Right renal cortex interstitium (tissue), 3 donors: ENCODE measurements around the gene HDAC8. TPM values are rescaled to one million over a fixed set of nuclear protein-coding genes. Genes with fewer than 3 reads are reported as not detected.
"Not testable (repeated sequence)": the region's sequence is repeated elsewhere in the genome, so short reads cannot be mapped to it uniquely, and the experiment has no call there.

Source experiments
- DNase-seq, 3 donors: peaks; one replicate each; pipeline ENCODE4 v3.0.0-alpha.2; 2013; ENCODE audit warnings: low read depth in 3 of 3, low spot score in 2 of 3
- polyA plus RNA-seq, 3 donors: library from polyadenylated mRNA; unstranded; fragments of 120-200 nt; gene quantifications; one replicate each; pipeline ENCODE4 v1.2.1, GENCODE V29; 2013; ENCODE audit not compliant: insufficient read length in 3 of 3

The HDAC8 gene
- polyA plus RNA-seq, 3 donors, result 27.2 to 38.4 (median 35.9) TPM

DNA sequence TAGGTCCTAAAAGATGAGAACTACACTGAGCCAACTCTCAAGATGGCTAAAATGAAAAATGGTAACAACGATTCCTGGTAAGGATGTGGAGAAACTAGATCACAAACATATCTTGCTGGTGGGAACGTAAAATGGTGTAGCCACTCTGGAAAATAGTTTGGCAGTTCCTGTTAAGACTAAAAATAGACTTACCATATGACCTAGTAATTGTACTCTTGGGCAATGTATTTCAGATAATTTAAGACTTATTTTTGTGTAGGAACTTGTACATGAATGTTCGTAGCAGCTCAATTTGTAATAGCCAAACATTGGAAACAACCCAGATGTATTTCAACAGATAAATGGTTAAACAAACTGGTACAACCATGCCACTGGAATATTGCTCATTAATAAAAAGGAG lies 106.2 kb downstream of the HDAC8 start:
- DNase-seq, result no peak

DNA sequence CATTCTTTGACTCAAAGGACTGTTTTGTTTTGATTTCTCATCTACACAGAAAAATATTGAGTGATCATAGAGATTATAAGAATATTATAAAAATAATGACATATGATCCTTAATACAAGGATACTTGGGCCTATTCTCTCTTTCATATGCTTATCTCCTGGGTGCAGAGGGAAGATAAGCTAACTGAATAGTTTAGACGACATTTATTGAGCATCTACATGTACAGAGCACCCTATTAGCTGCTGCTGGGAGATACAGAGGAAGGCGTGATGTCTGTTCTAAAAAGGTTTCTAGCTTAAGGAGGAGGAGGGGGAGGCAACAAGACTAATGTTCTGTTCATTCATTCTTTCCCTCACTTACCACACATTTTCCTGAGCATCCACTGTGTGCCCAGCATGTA lies 106.8 kb downstream of the HDAC8 start:
- DNase-seq, result no peak

- DNase-seq, result no peak
These were observed 110.9 kb downstream of the HDAC8 start for GRCh38 chrX:72461766-72462165.

GRCh38 chrX:72461288-72461687 lies 111.4 kb downstream of the HDAC8 start:
- no peak for DNase-seq

DNA sequence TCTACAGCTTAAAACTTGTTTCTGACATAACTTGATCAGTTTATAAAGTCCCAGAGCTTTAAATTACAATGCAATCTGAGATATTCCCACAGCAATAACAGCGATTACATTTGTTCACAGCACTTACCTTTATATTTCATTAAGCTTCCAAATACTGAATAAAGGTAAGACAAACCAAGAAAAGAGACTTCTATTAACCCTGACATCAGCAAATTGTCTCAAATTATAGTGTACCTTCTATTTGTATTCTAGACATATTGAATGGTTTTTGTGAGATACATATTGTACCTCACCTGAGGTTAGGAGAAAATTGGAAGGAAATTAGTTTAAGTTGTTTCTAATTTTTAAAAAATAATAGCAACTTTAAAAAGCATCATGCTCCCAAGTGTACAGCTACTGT lies 111.9 kb downstream of the HDAC8 start:
- no peak for DNase-seq

DNA sequence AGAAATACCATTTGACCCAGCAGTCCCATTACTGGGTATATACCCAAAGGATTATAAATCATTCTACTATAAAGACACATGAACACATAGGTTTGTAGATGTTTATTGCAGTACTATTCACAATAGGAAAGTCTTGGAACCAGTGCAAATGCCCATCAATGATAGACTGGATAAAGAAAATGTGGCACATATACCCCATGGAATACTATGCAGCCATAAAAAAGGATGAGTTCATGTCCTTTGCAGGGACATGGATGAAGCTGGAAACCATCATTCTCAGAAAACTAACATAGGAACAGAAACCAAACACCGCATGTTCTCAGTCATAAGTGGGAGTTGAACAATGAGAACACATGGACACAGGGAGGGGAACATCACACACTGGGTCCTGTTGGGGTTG lies 123.6 kb downstream of the HDAC8 start:
- not testable (repeated sequence) for DNase-seq

GRCh38 chrX:72440764-72441163 lies 131.9 kb downstream of the HDAC8 start:
- DNase-seq, result not testable (repeated sequence)

DNA sequence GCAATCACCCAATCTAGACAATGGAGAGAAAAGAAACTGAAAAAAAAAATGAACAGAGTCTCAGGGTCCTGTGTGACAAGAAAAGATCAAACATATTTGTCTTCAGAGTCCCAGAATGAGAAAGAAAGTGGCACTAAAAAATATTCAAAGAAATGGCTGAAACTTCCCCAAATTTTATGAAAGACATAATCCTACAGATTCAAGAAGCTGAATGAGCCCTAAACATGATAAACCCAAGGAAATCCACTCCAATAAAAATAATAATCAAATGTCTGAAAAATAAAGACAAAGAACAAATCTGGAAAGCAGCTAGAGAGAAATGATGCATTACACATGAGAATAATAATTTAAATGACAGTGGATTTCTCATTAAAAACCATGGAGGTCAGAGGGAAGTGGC lies 136.6 kb downstream of the HDAC8 start:
- DNase-seq, result no peak

DNA sequence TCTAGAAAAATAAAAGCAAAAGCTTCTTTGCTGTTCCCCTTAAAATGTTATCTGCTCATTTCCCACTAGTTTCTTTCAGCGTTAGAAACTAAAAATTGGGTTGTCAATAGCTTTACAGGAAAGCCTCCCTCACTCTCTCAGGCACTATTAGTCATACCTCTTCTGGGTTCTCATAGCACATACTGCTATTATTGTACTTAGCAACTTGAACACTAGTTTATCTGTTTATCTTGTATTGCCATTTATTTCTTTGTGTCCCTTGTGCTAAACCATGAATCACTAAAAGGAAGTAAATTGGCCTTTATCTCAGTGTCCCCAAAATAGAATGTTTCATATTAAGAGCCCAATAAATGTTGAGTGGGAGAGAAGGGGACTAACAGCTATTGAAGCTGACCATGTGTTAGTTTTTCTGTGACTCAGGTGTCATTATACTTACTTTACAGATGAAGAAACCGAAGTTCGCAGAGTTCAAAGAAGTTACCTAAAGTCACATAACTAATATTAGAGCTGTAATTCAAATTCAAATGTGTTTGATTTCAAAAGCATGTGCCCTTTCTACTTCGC lies 142.2 kb downstream of the HDAC8 start:
- DNase-seq, result no peak

- DNase-seq, result no peak
These were observed 150.8 kb downstream of the HDAC8 start for GRCh38 chrX:72421797-72422196.

- DNase-seq, result no peak
These were observed 162.7 kb downstream of the HDAC8 start for GRCh38 chrX:72409993-72410392.

DNA sequence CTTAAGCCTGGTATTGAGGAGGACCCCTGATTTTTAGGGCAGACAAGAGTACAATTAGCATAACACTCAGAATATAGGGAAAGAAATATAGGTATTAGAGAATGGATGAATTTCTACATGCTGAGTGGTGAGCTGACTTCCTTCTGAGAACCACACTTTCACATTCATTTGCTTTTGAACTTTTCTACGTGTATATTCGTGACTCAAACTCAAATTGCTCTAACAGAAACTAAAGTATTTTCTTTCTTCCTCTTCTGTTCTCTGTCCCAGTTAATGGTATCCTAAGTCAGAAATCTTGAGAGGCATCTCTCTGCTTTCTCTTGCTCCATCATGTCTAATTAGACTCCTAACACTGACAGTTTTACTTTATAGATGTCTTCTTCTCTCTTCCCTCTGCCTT lies 163.8 kb downstream of the HDAC8 start:
- no peak for DNase-seq

DNA sequence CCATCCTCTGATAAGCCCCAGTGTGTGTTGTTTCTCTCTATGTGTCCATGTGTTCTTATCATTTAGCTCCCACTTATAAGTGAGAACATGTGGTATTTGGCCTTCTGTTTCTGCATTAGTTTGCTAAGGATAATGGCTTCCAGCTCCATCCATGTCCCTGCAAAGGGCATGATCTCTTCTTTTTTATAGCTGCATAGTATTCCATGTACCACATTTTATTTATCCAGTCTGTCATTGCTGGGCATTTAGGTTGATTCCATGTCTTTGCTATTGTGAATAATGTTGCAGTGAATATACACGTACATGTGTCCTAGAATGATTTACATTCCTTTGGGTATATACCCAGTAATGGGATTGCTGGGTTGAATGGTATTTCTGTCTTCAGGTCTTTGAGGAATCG lies 167.5 kb downstream of the HDAC8 start:
- DNase-seq, result not testable (repeated sequence)

DNA sequence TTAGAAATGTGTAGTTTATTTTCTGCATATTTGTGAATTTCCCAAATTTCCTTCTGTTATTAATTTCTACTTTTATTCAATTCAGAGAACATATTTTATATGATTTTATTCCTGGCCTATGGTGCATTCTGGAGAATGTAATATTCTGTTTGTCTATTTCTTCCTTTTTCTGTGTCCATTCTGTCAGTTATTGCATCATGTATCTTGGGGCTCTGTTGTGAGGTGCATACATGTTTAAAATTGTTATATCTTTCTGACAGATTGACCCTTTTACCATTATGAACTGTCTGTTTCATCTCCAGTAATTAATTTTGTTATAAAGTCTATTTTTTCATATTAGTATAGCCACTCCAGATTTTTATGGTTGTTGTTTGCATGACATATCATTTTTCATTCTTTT lies 170.0 kb downstream of the HDAC8 start:
- DNase-seq, result no peak

DNA sequence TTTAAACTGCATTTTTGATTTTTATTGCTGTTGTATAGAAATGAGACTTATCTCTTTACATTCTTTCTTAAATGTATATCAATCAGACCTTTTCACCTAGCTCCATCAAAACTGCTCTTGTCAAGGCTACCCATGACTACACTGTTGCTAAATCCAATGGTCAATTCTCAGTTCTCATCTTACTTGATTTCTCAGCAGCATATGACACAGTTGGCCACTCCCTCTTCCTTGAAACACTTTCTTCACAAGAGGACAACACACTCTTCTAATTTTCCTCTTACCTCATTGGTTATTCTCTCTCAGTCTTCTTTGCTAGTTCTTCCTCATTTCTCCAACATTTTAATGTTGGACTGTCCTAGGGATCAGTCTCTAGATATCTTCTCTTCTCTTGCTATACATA lies 172.8 kb downstream of the HDAC8 start:
- DNase-seq, result no peak

GRCh38 chrX:72396117-72396516 lies 176.5 kb downstream of the HDAC8 start:
- no peak for DNase-seq

- no peak for DNase-seq
These were observed 177.4 kb downstream of the HDAC8 start for GRCh38 chrX:72395237-72395636.

- no peak for DNase-seq
These were observed 178.0 kb downstream of the HDAC8 start for GRCh38 chrX:72394518-72395170.

DNA sequence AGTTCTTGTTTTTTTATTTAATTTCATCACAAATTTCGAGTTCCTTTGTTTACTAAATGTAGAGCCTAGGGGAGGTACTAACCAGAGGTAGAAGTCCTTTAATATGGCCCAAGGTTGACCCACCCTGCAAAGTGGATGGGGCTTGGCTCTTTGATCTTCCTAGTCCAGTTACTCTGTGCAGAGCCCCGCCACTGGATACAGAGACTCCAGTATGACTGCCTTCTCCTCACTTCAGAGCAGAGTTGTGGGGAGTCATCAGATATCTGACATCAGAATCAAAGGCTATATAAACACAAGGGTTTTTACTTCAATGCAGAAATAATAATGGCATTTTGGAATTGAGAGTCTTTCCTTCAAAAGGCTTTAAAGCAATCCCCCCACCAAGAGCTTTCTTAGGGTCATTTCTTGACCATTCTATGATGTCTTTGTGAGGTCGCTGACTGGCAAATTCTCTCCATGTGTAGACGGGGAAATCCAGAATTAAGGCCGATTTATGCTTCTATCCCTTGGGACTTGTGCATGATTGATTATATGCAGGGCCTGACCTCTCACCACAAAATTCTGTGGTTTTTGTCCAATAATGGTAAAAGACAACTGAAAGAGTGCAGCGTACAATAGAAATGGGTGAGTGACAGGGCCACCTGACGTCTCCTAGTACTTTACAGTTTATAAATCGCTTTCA lies 178.7 kb downstream of the HDAC8 start:
- no peak for DNase-seq

GRCh38 chrX:72392816-72393800 lies 179.5 kb downstream of the HDAC8 start:
- no peak for DNase-seq

DNA sequence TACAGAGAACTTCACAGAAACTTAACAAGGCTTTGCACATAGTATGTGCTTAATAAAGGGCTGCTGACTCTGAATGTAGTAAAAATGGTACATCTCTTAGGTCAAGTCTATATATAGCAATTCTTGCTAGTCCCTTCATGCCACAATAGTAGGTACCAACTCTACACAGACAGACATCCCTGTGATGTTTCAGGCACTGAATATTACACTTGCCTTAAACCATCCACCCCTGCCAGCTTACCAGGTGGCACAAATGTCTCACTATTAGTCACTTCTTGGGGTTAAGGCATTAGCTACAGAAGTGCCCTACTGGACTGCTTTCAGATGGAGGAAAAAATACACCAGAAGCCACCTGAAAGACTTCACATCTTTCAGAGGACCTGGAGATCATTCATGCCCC lies 180.6 kb downstream of the HDAC8 start:
- no peak for DNase-seq
